Measurements from ENCODE around the gene SPRED3. TPM values are rescaled to one million over a fixed set of nuclear protein-coding genes. Genes with fewer than 3 reads are reported as not detected.
"Not testable (repeated sequence)": the region's sequence is repeated elsewhere in the genome, so short reads cannot be mapped to it uniquely, and the experiment has no call there.

The SPRED3 gene, protein sequence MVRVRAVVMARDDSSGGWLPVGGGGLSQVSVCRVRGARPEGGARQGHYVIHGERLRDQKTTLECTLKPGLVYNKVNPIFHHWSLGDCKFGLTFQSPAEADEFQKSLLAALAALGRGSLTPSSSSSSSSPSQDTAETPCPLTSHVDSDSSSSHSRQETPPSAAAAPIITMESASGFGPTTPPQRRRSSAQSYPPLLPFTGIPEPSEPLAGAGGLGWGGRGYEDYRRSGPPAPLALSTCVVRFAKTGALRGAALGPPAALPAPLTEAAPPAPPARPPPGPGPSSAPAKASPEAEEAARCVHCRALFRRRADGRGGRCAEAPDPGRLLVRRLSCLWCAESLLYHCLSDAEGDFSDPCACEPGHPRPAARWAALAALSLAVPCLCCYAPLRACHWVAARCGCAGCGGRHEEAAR
- 5.4 TPM for polyA plus RNA-seq (2013, experiment 1 of 2; ENCODE audit: insufficient read length)
- polyA plus RNA-seq (2013, experiment 2 of 2; ENCODE audit: insufficient read length), result 5.0 TPM

DNA sequence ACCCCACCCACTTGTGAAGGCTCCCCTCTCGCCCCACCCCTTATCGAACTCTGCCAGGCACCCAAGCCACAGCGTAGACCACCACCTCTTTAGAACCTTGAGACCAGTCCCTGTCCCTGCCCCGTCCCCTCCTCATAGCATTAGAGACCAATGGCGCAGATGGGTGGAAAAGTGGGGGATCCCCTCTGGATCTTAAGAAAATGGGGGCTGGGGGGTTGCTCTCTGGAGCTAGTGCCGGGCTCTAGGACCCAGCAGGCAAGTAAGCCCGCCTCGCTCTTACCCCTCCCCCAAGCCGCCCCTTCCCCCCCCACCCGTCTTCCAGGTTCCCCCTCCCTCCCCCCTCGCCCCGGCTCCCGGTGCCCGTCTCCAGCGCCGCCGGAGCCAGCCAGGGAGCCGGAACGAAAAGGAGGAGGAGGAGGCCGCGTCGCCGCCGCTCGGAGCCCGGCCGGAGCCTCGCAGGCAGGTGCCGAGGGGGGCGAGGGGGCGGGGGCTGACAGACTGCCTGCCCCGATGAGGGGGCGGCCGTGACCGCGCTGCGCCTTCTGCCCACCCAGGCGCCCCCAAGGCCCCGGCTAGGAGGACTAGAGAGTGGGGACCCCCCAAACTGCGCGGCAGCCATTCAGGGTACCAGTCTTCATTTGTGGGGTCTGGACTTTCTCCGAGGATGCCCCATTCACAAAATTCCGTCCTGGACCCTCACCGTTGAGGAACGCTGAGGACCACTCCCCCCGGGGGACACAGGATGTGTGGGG is at the start of gene SPRED3:
Gene SPRED3, plus strand, starts transcription at position 349 of the 752 bp plus-strand sequence. CDS start 1,606 bp downstream, outside the sequence.
- peak; percentile 67 for DNase-seq

GRCh38 chr19:38339011-38339410 is 49.5 kb upstream of the SPRED3 start:
- peak; percentile 41 for DNase-seq

GRCh38 chr19:38340927-38341326 is 47.6 kb upstream of the SPRED3 start:
- DNase-seq, result no peak

GRCh38 chr19:38346837-38347236 is 41.7 kb upstream of the SPRED3 start:
- no peak for DNase-seq

DNA sequence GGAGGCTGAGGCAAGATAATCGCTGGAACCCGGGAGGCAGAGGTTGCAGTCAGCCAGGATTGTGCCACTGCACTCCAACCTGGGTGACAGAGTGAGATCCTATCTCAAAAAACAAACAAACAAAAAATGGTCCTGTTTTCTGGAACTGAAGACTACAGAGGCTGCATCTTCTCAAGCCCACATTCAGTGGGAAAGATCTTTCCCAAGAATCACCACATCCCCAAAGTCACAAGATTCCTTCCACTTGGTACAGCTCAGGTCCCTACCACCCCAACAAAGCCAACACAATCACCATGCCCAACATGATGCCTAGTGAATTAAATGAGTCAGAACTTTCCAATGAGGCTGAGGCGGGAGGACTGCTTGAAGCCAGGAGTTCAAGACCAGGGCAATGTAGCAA is 37.6 kb upstream of the SPRED3 start:
- DNase-seq, result no peak

DNA sequence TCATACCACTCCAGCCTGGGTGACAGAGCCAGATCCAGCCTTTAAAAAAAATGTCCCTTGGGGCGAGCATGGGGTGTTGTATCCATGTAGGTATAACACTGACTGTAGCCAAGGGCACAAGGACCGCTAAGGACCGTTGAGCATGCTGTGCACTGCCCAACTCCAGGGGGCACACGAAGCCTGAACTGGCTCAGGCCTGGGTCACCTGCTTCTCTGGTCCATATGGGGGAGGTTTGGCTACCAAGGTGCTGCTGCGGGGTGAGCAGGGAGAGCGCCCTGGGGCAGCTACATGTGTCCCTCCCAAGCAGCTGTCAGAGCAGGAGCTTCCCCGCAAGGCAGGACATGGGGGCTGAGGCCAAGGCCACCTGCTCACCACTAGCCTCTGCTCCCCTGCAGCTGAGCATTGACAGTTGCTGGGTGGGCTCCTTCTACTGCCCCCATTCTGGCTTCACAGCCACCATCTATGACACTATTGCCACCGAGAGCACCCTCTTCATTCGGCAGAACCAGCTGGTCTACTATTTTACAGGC is 36.6 kb upstream of the SPRED3 start:
- no peak for DNase-seq

- DNase-seq, result no peak
Observed at GRCh38 chr19:38352611-38353010, 35.9 kb upstream of the SPRED3 start.

GRCh38 chr19:38355728-38356725 is 32.5 kb upstream of the SPRED3 start:
- DNase-seq, result no peak

DNA sequence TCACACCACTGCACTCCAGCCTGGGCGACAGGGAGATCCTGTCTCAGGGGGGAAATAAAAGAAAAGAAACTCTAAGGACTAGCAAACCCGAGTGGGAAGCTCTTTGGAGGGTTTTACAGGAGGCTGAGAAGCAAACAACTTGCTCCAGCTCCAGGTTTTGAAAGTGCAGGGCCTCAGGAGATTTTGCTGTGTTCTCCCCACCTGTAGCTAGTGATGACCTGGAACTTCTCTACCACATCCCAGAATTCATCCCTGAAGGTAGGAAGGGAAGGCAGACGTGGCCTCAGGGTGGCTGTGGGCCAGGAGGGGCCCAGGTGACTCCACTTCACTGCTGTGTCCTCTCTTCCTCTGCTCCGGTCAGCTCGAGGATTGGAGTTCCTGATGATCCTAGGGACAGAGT is 30.4 kb upstream of the SPRED3 start:
- DNase-seq, result no peak

- DNase-seq, result no peak
Observed at GRCh38 chr19:38359242-38360021, 29.1 kb upstream of the SPRED3 start.

DNA sequence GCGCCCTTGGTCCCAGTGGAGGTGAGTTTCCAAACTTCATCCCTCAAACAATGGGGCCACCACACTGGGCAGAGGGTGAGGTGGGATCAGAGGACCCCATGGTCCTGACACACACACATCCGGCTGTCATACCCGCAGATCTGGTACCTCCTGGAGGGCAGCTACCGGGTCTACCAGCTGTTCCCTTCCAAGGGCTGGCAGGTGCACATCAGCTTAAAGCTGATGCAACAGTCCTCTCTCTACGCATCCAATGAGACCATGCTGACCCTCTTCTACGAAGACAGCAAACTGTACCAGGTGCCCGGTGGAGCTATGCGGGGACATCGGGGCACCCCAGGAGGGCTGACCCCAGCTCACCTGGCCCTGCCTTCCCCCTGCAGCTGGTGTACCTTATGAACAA is 28.1 kb upstream of the SPRED3 start:
- DNase-seq, result no peak

- no peak for DNase-seq
Observed at GRCh38 chr19:38360839-38361631, 27.5 kb upstream of the SPRED3 start.

GRCh38 chr19:38361633-38362075 is 26.8 kb upstream of the SPRED3 start:
- DNase-seq, result peak; percentile 56

DNA sequence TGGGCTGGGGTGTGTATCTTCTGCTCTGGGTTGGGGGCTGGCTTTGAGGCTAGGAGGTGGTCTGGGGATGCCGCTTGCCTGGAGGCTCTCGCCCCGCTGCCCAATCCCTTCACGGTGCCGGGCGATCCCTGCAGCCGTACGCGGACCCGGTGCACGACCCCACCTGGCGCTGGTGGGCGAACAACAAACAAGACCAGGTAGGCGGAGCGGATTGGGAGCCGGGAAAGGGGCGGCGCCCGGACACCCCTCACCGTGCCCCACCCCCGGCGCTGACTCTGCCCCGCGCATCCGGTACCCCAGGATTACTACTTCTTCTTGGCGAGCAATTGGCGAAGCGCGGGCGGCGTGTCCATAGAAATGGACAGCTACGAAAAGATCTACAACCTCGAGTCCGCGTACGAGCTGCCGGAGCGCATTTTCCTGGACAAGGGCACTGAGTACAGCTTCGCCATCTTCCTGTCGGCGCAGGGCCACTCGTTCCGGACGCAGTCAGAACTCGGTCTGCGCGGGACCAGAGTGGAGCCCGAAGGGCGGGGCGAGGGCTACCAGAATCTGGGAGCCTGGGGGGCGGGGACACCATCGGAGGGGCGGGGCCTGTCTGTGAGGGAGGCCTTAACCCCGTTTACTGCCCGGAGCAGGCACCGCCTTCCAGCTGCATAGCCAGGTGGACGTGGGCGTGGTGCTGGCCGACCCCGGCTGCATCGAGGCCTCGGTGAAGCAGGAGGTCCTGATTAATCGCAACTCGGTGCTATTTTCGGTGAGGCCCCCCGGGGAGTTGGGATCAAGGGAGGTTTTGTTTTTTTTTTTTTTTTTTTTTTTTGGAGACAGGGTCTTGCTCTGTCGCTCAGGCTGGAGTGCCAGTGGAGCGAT is 26.2 kb upstream of the SPRED3 start:
- peak; percentile 37 for DNase-seq

DNA sequence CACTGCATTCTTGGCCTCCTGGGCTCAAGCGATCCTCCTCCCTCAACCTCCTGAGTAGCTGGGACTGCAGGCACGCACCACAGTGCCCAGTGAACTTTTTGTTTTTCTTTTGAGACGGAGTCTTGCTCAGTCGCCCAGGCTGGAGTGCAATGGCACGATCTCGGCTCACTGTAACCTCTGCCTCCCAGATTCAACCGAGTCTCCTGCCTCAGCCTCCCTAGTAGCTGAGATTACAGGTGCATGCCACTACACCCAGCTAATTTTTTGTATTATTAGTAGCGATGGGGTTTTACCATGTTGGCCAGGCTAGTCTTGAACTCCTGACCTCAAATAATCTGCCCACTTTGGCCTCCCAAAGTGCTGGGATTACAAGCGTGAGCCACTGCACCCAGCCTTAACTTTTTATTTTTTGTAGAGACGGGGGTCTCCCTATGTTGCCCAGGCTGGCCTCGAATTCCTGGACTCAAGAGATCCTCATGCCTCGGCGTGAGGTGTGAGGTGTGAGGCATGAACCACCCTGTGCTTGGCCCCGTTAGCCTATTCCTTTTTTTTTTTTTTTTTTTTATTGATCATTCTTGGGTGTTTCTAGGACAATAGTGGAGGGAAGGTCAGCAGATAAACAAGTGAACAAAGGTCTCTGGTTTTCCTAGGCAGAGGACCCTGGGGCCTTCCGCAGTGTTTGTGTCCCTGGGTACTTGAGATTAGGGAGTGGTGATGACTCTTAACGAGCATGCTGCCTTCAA is 25.4 kb upstream of the SPRED3 start:
- not testable (repeated sequence) for DNase-seq

DNA sequence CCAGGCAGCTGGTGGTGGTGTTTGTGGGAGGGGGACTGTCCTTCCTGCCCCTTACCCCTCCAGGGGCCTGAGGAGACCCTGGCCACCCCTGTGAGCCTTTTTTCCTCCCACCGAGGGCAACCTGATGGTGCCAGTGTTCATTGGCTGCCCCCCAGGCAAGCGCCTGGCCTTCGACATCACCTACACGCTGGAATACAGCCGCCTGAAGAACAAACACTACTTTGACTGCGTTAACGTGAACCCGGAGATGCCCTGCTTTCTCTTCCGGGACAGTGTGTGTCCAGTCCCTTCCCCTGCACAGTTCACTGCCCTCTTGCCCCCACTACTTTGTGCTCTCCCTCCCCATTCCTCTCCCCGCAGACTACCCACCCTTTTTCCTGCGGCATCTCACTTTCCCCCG is 21.5 kb upstream of the SPRED3 start:
- no peak for DNase-seq

DNA sequence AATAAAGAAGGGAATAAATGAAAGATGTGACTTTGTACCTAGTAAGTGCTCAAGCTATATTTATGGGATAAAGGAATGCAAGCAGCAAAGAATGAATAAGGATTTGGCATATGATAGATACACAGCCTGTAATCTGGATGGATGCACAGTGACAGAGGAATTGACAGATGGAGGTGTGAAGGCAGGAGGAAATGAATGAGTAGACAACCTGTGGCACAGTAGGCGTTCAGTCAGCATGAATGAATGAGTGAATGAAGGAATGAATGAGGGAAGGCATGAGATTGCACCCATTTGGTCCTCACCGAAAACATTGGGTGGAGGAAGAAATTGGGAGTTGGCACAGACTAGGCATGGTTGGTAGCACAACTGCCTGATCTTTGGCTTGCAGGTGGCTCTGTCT is 18.9 kb upstream of the SPRED3 start:
- DNase-seq, result no peak

- no peak for DNase-seq
Observed at GRCh38 chr19:38370299-38370698, 18.2 kb upstream of the SPRED3 start.

DNA sequence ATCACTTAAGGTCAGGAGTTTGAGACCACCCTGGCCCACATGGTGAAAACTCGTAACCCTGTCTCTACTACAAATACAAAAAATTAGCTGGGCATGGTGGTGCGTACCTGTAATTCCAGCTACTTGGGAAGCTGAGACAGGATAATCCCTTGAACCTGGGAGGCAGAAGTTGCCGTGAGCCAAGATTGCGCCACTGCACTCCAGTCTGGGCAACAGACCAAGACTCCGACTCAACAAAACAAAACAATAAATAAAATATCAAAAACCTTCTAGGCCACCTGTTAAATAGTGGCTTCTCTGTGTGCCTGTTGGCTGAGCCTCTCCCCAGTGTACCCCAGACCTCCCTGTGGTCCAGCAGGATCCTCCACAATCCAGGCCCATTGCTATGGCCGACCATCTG is 17.4 kb upstream of the SPRED3 start:
- no peak for DNase-seq
